Stimulated activated CD4-positive, alpha-beta T cell treated with anti-CD3 and anti-CD28 coated beads, Interleukin-15, amount 100 ng/mL, for 48 hours (primary cell): ENCODE results near the gene PCP4.

Source experiments
- DNase-seq, 2 donors: peaks; one replicate each; pipeline ENCODE4 v3.0.0-alpha.2; 2020; ENCODE audit warnings: low read depth in 2 of 2

The PCP4 gene

GRCh38 chr21:39867198-39867650 is at the start of gene PCP4:
Gene PCP4 (plus strand): TSS chr21:39867438. CDS start chr21:39867502, 64 bp downstream.
- peak in 1 of 2 donors; percentile 29 for DNase-seq

GRCh38 chr21:39818557-39818956 is 48.7 kb upstream of the PCP4 start:
- no peak for DNase-seq

- no peak for DNase-seq
These were observed 45.2 kb upstream of the PCP4 start for GRCh38 chr21:39822042-39822441.

- no peak for DNase-seq
These were observed 42.0 kb upstream of the PCP4 start for GRCh38 chr21:39825250-39825649.

- DNase-seq, result no peak
These were observed 32.7 kb upstream of the PCP4 start for GRCh38 chr21:39834543-39834942.

- DNase-seq, result no peak
These were observed 29.3 kb upstream of the PCP4 start for GRCh38 chr21:39837861-39838359.

- no peak for DNase-seq
These were observed 26.7 kb upstream of the PCP4 start for GRCh38 chr21:39840373-39841097.

- DNase-seq, result no peak
These were observed 24.3 kb upstream of the PCP4 start for GRCh38 chr21:39842741-39843459.

- DNase-seq, result no peak
These were observed 23.8 kb upstream of the PCP4 start for GRCh38 chr21:39843483-39843882.

GRCh38 chr21:39843916-39844315 is 23.3 kb upstream of the PCP4 start:
- no peak for DNase-seq

GRCh38 chr21:39845571-39846130 is 21.6 kb upstream of the PCP4 start:
- DNase-seq, result no peak

GRCh38 chr21:39847877-39848276 is 19.4 kb upstream of the PCP4 start:
- DNase-seq, result no peak

- no peak for DNase-seq
These were observed 18.1 kb upstream of the PCP4 start for GRCh38 chr21:39849014-39849655.

- DNase-seq, result no peak
These were observed 16.9 kb upstream of the PCP4 start for GRCh38 chr21:39850333-39850732.

- DNase-seq, result no peak
These were observed 16.1 kb upstream of the PCP4 start for GRCh38 chr21:39851002-39851618.

GRCh38 chr21:39852021-39852721 is 15.1 kb upstream of the PCP4 start:
- DNase-seq, result no peak

GRCh38 chr21:39852726-39853500 is 14.3 kb upstream of the PCP4 start:
- DNase-seq, result no peak

GRCh38 chr21:39854572-39854971 is 12.7 kb upstream of the PCP4 start:
- no peak for DNase-seq

- no peak for DNase-seq
These were observed 11.6 kb upstream of the PCP4 start for GRCh38 chr21:39855595-39855994.

GRCh38 chr21:39860600-39860999 is 6.6 kb upstream of the PCP4 start:
- DNase-seq, result no peak
